GM19099 (cell line): Measurements from ENCODE around the gene MIER3.

Source experiments
- POLR2A ChIP-seq: IDR thresholded peaks from 3 replicates; pipeline ENCODE4 v1.6.1; 2011; ENCODE audit warnings: low read depth; ENCODE audit not compliant: insufficient read length; ENCODE audit errors: extremely low read depth

The MIER3 gene

DNA sequence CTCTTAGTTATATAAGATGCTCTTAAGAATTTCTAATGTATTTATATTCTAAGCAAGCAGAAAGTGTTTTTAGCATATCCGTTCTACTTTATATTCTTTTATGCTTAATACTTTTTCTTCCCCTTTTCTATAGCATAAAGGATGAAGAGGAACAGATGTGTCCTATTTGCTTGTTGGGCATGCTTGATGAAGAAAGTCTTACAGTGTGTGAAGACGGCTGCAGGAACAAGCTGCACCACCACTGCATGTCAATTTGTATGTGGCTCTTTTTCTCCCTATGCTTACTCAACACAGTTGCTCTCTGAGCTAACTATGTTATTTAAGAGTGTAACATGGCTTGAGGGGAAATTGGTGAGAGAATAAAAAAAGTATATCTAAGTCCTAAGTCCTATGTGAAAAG, 80.1 kb downstream of the MIER3 start:
- no peak for TF ChIP-seq POLR2A
